Amygdala (tissue), 56 donors: Measurements from ENCODE around the gene BAG1.
A peak's percentile ranks its signal among the peaks of the same experiment; 100 is the strongest.

Experiments used
- DNase-seq, 56 donors: peaks; one replicate each; lab custom pipeline; 2025; lab: John Stamatoyannopoulos, UW

The BAG1 gene

GRCh38 chr9:33246269-33246860 lies 18.1 kb downstream of the BAG1 start:
- DNase-seq: no peak

- no peak for DNase-seq
Measured at GRCh38 chr9:33245341-33245740, 19.2 kb downstream of the BAG1 start.

GRCh38 chr9:33244137-33244784 lies 20.2 kb downstream of the BAG1 start:
- DNase-seq: no peak

- no peak for DNase-seq
Measured at GRCh38 chr9:33242609-33243134, 21.8 kb downstream of the BAG1 start.

- DNase-seq: no peak
Measured at GRCh38 chr9:33241298-33241697, 23.2 kb downstream of the BAG1 start.

GRCh38 chr9:33239921-33240320 lies 24.6 kb downstream of the BAG1 start, which contains the start of gene SPINK4:
TSS of gene SPINK4 (plus strand) at chr9:33240167. CDS start at chr9:33240209, 42 bp downstream.
- no peak for DNase-seq

- DNase-seq: no peak
Measured at GRCh38 chr9:33236571-33236970, 27.9 kb downstream of the BAG1 start.

GRCh38 chr9:33234511-33235467 lies 29.7 kb downstream of the BAG1 start:
- no peak for DNase-seq

GRCh38 chr9:33233626-33234342 lies 30.7 kb downstream of the BAG1 start:
- peak in 2 of 56 donors; percentile 5 to 7 for DNase-seq

- DNase-seq: no peak
Measured at GRCh38 chr9:33232815-33233214, 31.7 kb downstream of the BAG1 start.

- DNase-seq: no peak
Measured at GRCh38 chr9:33231623-33231942, 32.9 kb downstream of the BAG1 start.

GRCh38 chr9:33230756-33231622 lies 33.5 kb downstream of the BAG1 start:
- DNase-seq: no peak

GRCh38 chr9:33229359-33230114 lies 35.0 kb downstream of the BAG1 start:
- DNase-seq: no peak

GRCh38 chr9:33228606-33229005 lies 35.9 kb downstream of the BAG1 start:
- no peak for DNase-seq

- no peak for DNase-seq
Measured at GRCh38 chr9:33227741-33228140, 36.8 kb downstream of the BAG1 start.

- DNase-seq: no peak
Measured at GRCh38 chr9:33227008-33227398, 37.5 kb downstream of the BAG1 start.

- DNase-seq: peak in 28 of 56 donors; percentile 3 to 86 (median 16)
Measured at GRCh38 chr9:33225319-33226147, 39.0 kb downstream of the BAG1 start.

GRCh38 chr9:33223696-33224095 lies 40.8 kb downstream of the BAG1 start:
- DNase-seq: no peak
